HUES6 (cell line): ENCODE results near the gene SDF2L1.

ENCODE experiments used
- H3K27ac ChIP-seq: 2 replicates; pipeline ENCODE4 v1.7.0; 2013; ENCODE audit warnings: low read depth, mild to moderate bottlenecking, low read length, inconsistent platforms
- H3K27me3 ChIP-seq: 2 replicates; pipeline ENCODE4 v1.6.1; 2013; ENCODE audit warnings: low read length; ENCODE audit not compliant: control insufficient read depth, insufficient read depth
- H3K36me3 ChIP-seq: 2 replicates; pipeline ENCODE4 v1.6.1; 2013; ENCODE audit warnings: low read length; ENCODE audit not compliant: control insufficient read depth, insufficient read depth
- H3K4me1 ChIP-seq: 2 replicates; pipeline ENCODE4 v1.6.1; 2013; ENCODE audit warnings: low read length; ENCODE audit not compliant: control insufficient read depth, insufficient read depth
- H3K4me3 ChIP-seq: 2 replicates; pipeline ENCODE4 v1.5.1; 2013; ENCODE audit warnings: low read depth, low read length
- H3K9ac ChIP-seq: one replicate; pipeline ENCODE4 v1.6.1; 2013; ENCODE audit warnings: mild to moderate bottlenecking, low read length
- H3K9me3 ChIP-seq: 2 replicates; pipeline ENCODE4 v1.6.1; 2013; ENCODE audit warnings: low read depth, low read length; ENCODE audit not compliant: control insufficient read depth, insufficient read depth

The SDF2L1 gene

GRCh38 chr22:21652010-21652546 is 10.0 kb downstream of the SDF2L1 start:
- peaks cover 24% of the 10 kb centered on the region for H3K4me1 ChIP-seq

GRCh38 chr22:21652547-21653545 is 10.7 kb downstream of the SDF2L1 start:
- H3K27me3 ChIP-seq = no peaks in the 10 kb centered on the region
- peaks cover 24% of the 10 kb centered on the region for H3K36me3 ChIP-seq
- peaks cover 26% of the 10 kb centered on the region for H3K4me1 ChIP-seq
- H3K9me3 ChIP-seq = no peaks in the 10 kb centered on the region
- peak overlapping the region; percentile 93 for H3K4me3 ChIP-seq
- H3K27ac ChIP-seq = peak overlapping the region; percentile 78; the same call in 1 of the 2 replicates
- H3K9ac ChIP-seq = peak overlapping the region; percentile 96

More at GRCh38 chr22:21652010-21652546, 10.0 kb downstream of the SDF2L1 start:
- no peaks in the 10 kb centered on the region for H3K9me3 ChIP-seq
- H3K9ac ChIP-seq = peak overlapping the region; percentile 96
- peaks cover 24% of the 10 kb centered on the region for H3K36me3 ChIP-seq
- H3K27ac ChIP-seq = peak overlapping the region; percentile 78
- H3K4me3 ChIP-seq = peak overlapping the region; percentile 93
- H3K27me3 ChIP-seq = no peaks in the 10 kb centered on the region

- Histone ChIP-seq H3K36me3 (peaks cover 20% of the 10 kb centered on the region), H3K27ac (no peak overlapping the region), H3K27me3 (peaks cover 4% of the 10 kb centered on the region; the same call in 1 of the 2 replicates), H3K9ac (peak overlapping the region; percentile 43), H3K4me3 (peak overlapping the region; percentile 78), H3K4me1 (peaks cover 21% of the 10 kb centered on the region), H3K9me3 (no peaks in the 10 kb centered on the region)
Measured at GRCh38 chr22:21657020-21657359, 14.9 kb downstream of the SDF2L1 start.

GRCh38 chr22:21657360-21658032 is 15.4 kb downstream of the SDF2L1 start:
- Histone ChIP-seq H3K4me1 (peaks cover 21% of the 10 kb centered on the region), H3K36me3 (peaks cover 20% of the 10 kb centered on the region), H3K27ac (no peak overlapping the region), H3K27me3 (peaks cover 4% of the 10 kb centered on the region; the same call in 1 of the 2 replicates), H3K9me3 (no peaks in the 10 kb centered on the region), H3K9ac (peak overlapping the region; percentile 54), H3K4me3 (peak overlapping the region; percentile 78)

- H3K4me1 ChIP-seq = peaks cover 12% of the 10 kb centered on the region
- H3K9me3 ChIP-seq = no peaks in the 10 kb centered on the region
- H3K27ac ChIP-seq = no peak overlapping the region
- 0 out of 2 replicates have a peak, but pooled peaks cover 2% of the 10 kb centered on the region for H3K36me3 ChIP-seq
- no peak overlapping the region for H3K9ac ChIP-seq
- H3K27me3 ChIP-seq = peaks cover 4% of the 10 kb centered on the region; the same call in 1 of the 2 replicates
- H3K4me3 ChIP-seq = no peak overlapping the region
Measured at GRCh38 chr22:21659864-21660525, 17.9 kb downstream of the SDF2L1 start.

DNA sequence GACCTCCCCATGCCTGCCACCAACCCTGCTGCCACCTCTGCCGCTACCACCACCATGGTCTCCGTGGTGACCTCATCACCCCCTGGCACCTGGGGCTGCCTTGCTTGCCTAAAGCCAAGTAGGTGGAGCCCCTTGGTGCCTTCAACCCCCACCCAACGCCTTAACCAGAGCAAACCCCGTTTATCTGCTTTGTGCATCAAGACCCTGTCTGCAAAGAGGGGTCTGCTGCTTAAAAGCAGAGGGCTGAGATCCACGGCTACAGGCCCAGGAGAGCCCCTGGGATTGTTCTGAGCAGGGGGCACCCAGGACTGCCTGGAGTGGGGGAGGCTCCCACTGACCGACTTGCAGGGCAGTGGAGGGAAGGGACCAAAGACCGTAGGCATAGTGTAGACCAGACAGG is 18.8 kb downstream of the SDF2L1 start:
- Histone ChIP-seq H3K9me3 (no peaks in the 10 kb centered on the region), H3K9ac (no peak overlapping the region), H3K27ac (no peak overlapping the region), H3K4me1 (peaks cover 12% of the 10 kb centered on the region), H3K27me3 (peaks cover 4% of the 10 kb centered on the region; the same call in 1 of the 2 replicates), H3K4me3 (no peak overlapping the region), H3K36me3 (no peaks in the 10 kb centered on the region)

GRCh38 chr22:21661991-21662390 is 19.9 kb downstream of the SDF2L1 start:
- no peak overlapping the region for H3K4me3 ChIP-seq
- H3K9me3 ChIP-seq = no peaks in the 10 kb centered on the region
- H3K27ac ChIP-seq = no peak overlapping the region
- H3K9ac ChIP-seq = no peak overlapping the region
- no peaks in the 10 kb centered on the region for H3K36me3 ChIP-seq
- H3K4me1 ChIP-seq = peaks cover 7% of the 10 kb centered on the region
- H3K27me3 ChIP-seq = peaks cover 4% of the 10 kb centered on the region; the same call in 1 of the 2 replicates

DNA sequence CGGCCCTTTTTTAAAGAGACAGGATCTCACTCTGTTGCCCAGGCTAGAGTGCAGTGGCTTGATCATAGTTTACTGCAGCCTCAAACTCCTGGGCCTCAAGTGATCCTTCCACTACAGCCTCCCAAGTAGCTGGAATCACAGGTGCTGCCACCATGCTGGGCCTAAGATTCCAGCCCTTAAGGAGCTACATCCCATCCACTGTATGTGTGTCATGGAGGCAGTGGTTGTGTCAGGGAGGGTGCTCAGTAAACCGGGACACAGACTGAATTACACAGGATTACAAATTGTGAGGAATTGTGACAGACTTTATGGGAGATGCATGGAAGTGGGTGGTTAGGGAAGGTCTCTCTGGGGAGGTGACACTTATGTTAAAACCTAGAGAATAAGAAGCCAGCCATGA is 21.6 kb downstream of the SDF2L1 start:
- Histone ChIP-seq H3K4me1 (no peaks in the 10 kb centered on the region), H3K27me3 (peaks cover 4% of the 10 kb centered on the region; the same call in 1 of the 2 replicates), H3K36me3 (no peaks in the 10 kb centered on the region), H3K9ac (no peak overlapping the region), H3K4me3 (no peak overlapping the region), H3K27ac (no peak overlapping the region), H3K9me3 (no peaks in the 10 kb centered on the region)

GRCh38 chr22:21665047-21665851 is 23.1 kb downstream of the SDF2L1 start:
- peaks cover 4% of the 10 kb centered on the region; the same call in 1 of the 2 replicates for H3K27me3 ChIP-seq
- H3K4me1 ChIP-seq = no peaks in the 10 kb centered on the region
- peak overlapping the region; percentile 81 for H3K4me3 ChIP-seq
- H3K9me3 ChIP-seq = no peaks in the 10 kb centered on the region
- 0 out of 2 replicates have a peak, but pooled peaks cover 5% of the 10 kb centered on the region for H3K36me3 ChIP-seq
- no peak overlapping the region for H3K27ac ChIP-seq
- H3K9ac ChIP-seq = no peak overlapping the region

- H3K9me3 ChIP-seq = no peaks in the 10 kb centered on the region
- H3K27ac ChIP-seq = no peak overlapping the region
- peaks cover 19% of the 10 kb centered on the region for H3K36me3 ChIP-seq
- peak overlapping the region; percentile 81 for H3K4me3 ChIP-seq
- H3K9ac ChIP-seq = no peak overlapping the region
- H3K4me1 ChIP-seq = no peaks in the 10 kb centered on the region
- no peaks in the 10 kb centered on the region for H3K27me3 ChIP-seq
Measured at GRCh38 chr22:21666786-21667185, 24.7 kb downstream of the SDF2L1 start.
